K562 (cell line): ENCODE results near the gene NDUFAF3. TPM values are rescaled to one million over a fixed set of nuclear protein-coding genes. Genes with fewer than 3 reads are reported as not detected.

ENCODE experiments used
- ATAC-seq: fragments of 200-7000 bp; cut with Tn5 transposase; 3 replicates; pipeline ENCODE4 v1.9.1; 2020; ENCODE audit warnings: moderate library complexity
- BruUV-seq: library from RNA; stranded (reverse); fragments of 400-500 nt; replicated peaks from 2 replicates; lab custom pipeline; 2021; lab: Mats Ljungman, UMichigan
- CTCF ChIA-PET: fragments of 300-600 bp; formaldehyde crosslinking; extraction: SDS; loops from one replicate; lab custom pipeline; 2021; ENCODE audit warnings: low intra/inter-chr PET ratio; lab: Yijun Ruan, JAX
- POLR2A ChIA-PET: fragments of 300-600, 350-650 bp; sonication (Branson Sonifier 250); formaldehyde crosslinking; extraction: SDS; loops from one replicate; lab custom pipeline; 2021; ENCODE audit warnings: antibody characterized with exemption, inconsistent platforms; lab: Yijun Ruan, JAX
- DNase-seq, 4 experiments: peaks; one replicate each; pipeline versions ENCODE4 v3.0.0 to v3.0.0-alpha.2; 2011 to 2018; ENCODE audit warnings: low spot score in 3 of 4, mixed read lengths in 3 of 4; ENCODE audit errors: extremely low read depth in 1 of 4
- FAIRE-seq: peaks from 2 replicates; lab custom pipeline; 2011; peaks lifted over from hg19 to GRCh38; lab: Jason Lieb, UNC
- H2AFZ ChIP-seq: 2 replicates; pipeline ENCODE4 v1.6.0; 2011; ENCODE audit warnings: low read depth, low read length, control low read depth, inconsistent platforms
- H3K27ac ChIP-seq: fragments of 200-600 bp; 3 replicates; pipeline ENCODE4 v1.8.0; 2011; ENCODE audit warnings: low read depth, mild to moderate bottlenecking, control low read depth, inconsistent platforms, low read length, moderate library complexity, mixed read lengths; ENCODE audit errors: extremely low read depth
- H3K27me3 ChIP-seq, 2 experiments: fragments of 300-600 bp in 1 of 2; 2 replicates in 1 of 2; 3 replicates in 1 of 2; pipeline versions ENCODE4 v1.6.0 to v1.8.0; 2011; ENCODE audit warnings: inconsistent platforms in 2 of 2, low read length in 2 of 2, mild to moderate bottlenecking in 1 of 2, mixed read lengths in 1 of 2, moderate library complexity in 1 of 2; ENCODE audit not compliant: control insufficient read depth in 2 of 2, insufficient read depth in 2 of 2
- H3K36me3 ChIP-seq: fragments of 300-600 bp; 3 replicates; pipeline ENCODE4 v1.8.0; 2011; ENCODE audit warnings: mild to moderate bottlenecking, low read length, inconsistent platforms; ENCODE audit not compliant: control insufficient read depth, insufficient read depth
- H3K4me1 ChIP-seq, 2 experiments: fragments of 200-600 bp in 1 of 2; replicated peaks in 1 of 2; 2 replicates in 1 of 2; 3 replicates in 1 of 2; pipeline versions ENCODE4 v1.5.1 to v1.8.0; 2011; ENCODE audit warnings: inconsistent platforms in 2 of 2, low read length in 2 of 2, mild to moderate bottlenecking in 1 of 2, mixed read lengths in 1 of 2, moderate library complexity in 1 of 2; ENCODE audit not compliant: control insufficient read depth in 2 of 2, insufficient read depth in 2 of 2
- H3K4me2 ChIP-seq: 2 replicates; pipeline ENCODE4 v1.6.1; 2011; ENCODE audit warnings: low read length, control low read depth, inconsistent platforms, mixed read lengths; ENCODE audit not compliant: insufficient read depth
- H3K4me3 ChIP-seq: fragments of 200-600 bp; sonication (generic), shearing (Covaris generic); 2 replicates; pipeline ENCODE4 v1.5.1; 2016; ENCODE audit warnings: control low read depth, inconsistent platforms
- H3K79me2 ChIP-seq: fragments of 200-600 bp; 3 replicates; pipeline ENCODE4 v1.8.0; 2011; ENCODE audit warnings: low read length, inconsistent platforms; ENCODE audit not compliant: control insufficient read depth, insufficient read depth
- H3K9ac ChIP-seq, 2 experiments: 2 replicates each; pipeline versions ENCODE4 v1.6.0 to v1.6.1; 2011; ENCODE audit warnings: low read depth in 2 of 2, low read length in 2 of 2, control low read depth in 1 of 2, inconsistent platforms in 1 of 2, mild to moderate bottlenecking in 1 of 2, mixed read lengths in 1 of 2; ENCODE audit not compliant: insufficient read depth in 1 of 2
- H3K9me1 ChIP-seq: one replicate; pipeline ENCODE4 v1.6.0; 2011; ENCODE audit warnings: inconsistent platforms, mild to moderate bottlenecking, low read length, moderate library complexity; ENCODE audit not compliant: control insufficient read depth, insufficient read depth
- H3K9me3 ChIP-seq: replicated peaks from 2 replicates; pipeline ENCODE4 v1.5.1; 2011; ENCODE audit warnings: low read depth, low read length, inconsistent platforms; ENCODE audit not compliant: control insufficient read depth, insufficient read depth
- H4K20me1 ChIP-seq: replicated peaks from 2 replicates; pipeline ENCODE4 v1.6.1; 2011; ENCODE audit warnings: low read length, inconsistent platforms, mixed read lengths; ENCODE audit not compliant: control insufficient read depth, insufficient read depth
- ASH1L ChIP-seq: fragments of 450-650 bp; IDR thresholded peaks from 2 replicates; pipeline ENCODE4 v1.6.1; 2018; ENCODE audit warnings: borderline replicate concordance, mild to moderate bottlenecking, low read depth; ENCODE audit not compliant: partially characterized antibody
- CTCF ChIP-seq, 3 experiments: IDR thresholded peaks in 2 of 3; conservative IDR thresholded peaks in 1 of 3; 2 replicates each; pipeline ENCODE4 v1.5.1; 2011 to 2012; ENCODE audit warnings: low read length in 3 of 3, mild to moderate bottlenecking in 3 of 3, control low read depth in 2 of 3, improper control_type of control experiment in 1 of 3, inconsistent platforms in 1 of 3, low read depth in 1 of 3, mixed read lengths in 1 of 3, moderate library complexity in 1 of 3; ENCODE audit not compliant: insufficient read depth in 2 of 3
- ESRRA ChIP-seq: fragments of 450-650 bp; IDR thresholded peaks from 2 replicates; pipeline ENCODE4 v1.6.1; 2014; ENCODE audit warnings: low read depth, mild to moderate bottlenecking, moderate library complexity, borderline replicate concordance
- SIN3B ChIP-seq: fragments of 450-650 bp; IDR thresholded peaks from 2 replicates; pipeline ENCODE4 v1.6.1; 2017; ENCODE audit warnings: low read depth, mild to moderate bottlenecking, moderate library complexity
- TAF15 ChIP-seq: fragments of 200-400 bp; formaldehyde crosslinking; IDR thresholded peaks from 2 replicates; pipeline ENCODE4 v1.6.1; 2017; ENCODE audit warnings: mild to moderate bottlenecking, low read depth, low read length, moderate library complexity
- USF1 ChIP-seq: sonication (generic); formaldehyde crosslinking; IDR thresholded peaks from 2 replicates; pipeline ENCODE4 v1.9.0; 2022; ENCODE audit warnings: mild to moderate bottlenecking, missing genetic modification reagents
- ZNF121 ChIP-seq: sonication (generic); formaldehyde crosslinking; conservative IDR thresholded peaks from 2 replicates; pipeline ENCODE4 v1.8.0; 2022; ENCODE audit warnings: missing genetic modification reagents
- WGBS: fragments of 100-300 bp; shearing (Covaris generic); methylation state at CpG from one replicate; pipeline ENCODE4 v1.1.6; 2016; ENCODE audit warnings: low coverage, mixed read lengths; ENCODE audit not compliant: insufficient coverage; ENCODE audit errors: missing lambda C conversion rate; 5-methylcytosine and 5-hydroxymethylcytosine counted together
- in situ Hi-C: fragments of 300-500 bp; cut with MboI; formaldehyde crosslinking; loops from 4 replicates; pipeline ENCODE4 v1.15.0; 2018; ENCODE audit warnings: inconsistent platforms, mixed read lengths
- intact Hi-C: fragments of 100-400 bp; cut with micrococcal nuclease; formaldehyde crosslinking; loops from 2 replicates; pipeline ENCODE4 v1.14.2; 2022
- polyA plus RNA-seq, 8 experiments: library from polyadenylated mRNA; depleted of rRNA in 4 of 8; stranded (reverse) in 5 of 8; unstranded in 3 of 8; fragments of >200 nt; fragmentation: Nextera tagmentation in 2 of 8; fragmentation: Illumina TruSeq in 1 of 8; extraction: Ambion mirVana in 2 of 8; extraction: Trizol in 1 of 8; gene quantifications; 2 replicates each; pipeline versions ENCODE4 v1.2.1 to v1.2.3, GENCODE V29; 2011 to 2014; ENCODE audit warnings: inconsistent platforms in 1 of 8, missing spikeins in 1 of 8
- total RNA-seq, 7 experiments: library from RNA; depleted of rRNA in 6 of 7; stranded (reverse); fragments of >200 nt in 6 of 7; fragmentation: Illumina TruSeq in 2 of 7; extraction: Trizol in 2 of 7; gene quantifications; 2 replicates each; pipeline versions ENCODE4 v1.2.1 to v1.2.3, GENCODE V29; 2011 to 2021; ENCODE audit warnings: low replicate concordance in 1 of 7
- TF ChIP-seq, protein P1 (sequence below): fragments of 250-450 bp; sonication (Bioruptor Pico); IDR thresholded peaks from 2 replicates; pipeline ENCODE4 v1.8.0; 2022; ENCODE audit warnings: inconsistent platforms, mild to moderate bottlenecking, moderate library complexity, borderline replicate concordance

Gene NDUFAF3
- total and polyA plus RNA-seq, 9 of the 15 experiments (the other 6 are each of a cell fraction or from before 2014, with no cell fraction given) = 17.0 to 127 (median 36.3) TPM

DNA sequence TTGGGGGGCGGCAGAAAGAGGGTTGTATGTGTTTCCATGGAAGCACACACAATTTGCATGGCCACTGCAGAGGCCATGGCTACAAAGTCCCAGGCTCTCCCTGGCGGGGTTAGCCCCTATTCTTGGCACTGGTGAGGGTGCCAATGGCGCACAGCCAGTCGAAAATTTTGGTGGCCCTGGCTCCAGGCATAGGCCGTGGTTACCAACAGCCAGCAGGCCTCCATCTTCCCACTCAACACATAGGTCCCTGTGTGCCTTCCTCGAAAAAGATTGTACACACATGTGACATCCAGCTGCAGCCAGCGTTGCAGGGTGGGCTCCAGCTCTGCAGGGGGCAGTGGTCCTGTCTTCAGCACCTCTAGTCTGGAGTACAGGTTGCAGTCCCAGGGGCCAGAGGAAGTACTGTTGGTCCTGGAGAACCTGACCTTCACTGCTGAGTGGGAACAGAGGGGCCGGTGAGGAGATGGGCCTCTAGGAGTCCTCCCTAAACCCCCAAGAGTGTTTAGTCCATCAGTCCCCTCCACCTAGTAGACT lies 24.8 kb upstream of the NDUFAF3 start:
- Histone ChIP-seq H3K27me3 (no peaks in the 10 kb centered on the region), H3K4me3 (no peak overlapping the region), H3K27ac (no peak overlapping the region), H3K4me1 (peaks cover 0 to 10% of the 10 kb centered on the region in 2 experiments; a peak in 2 of 5 replicates), H3K79me2 (no peaks in the 10 kb centered on the region), H4K20me1 (no peaks in the 10 kb centered on the region), H3K36me3 (no peaks in the 10 kb centered on the region), H3K9ac (peak overlapping the region in 1 of 2 experiments; percentile 40; a peak in 1 of 4 replicates), H3K9me1 (no peaks in the 10 kb centered on the region), H3K4me2 (no peak overlapping the region), H3K9me3 (no peaks in the 10 kb centered on the region), H2AFZ (no peak overlapping the region)
- DNase-seq (peak in 1 of 4 experiments; percentile 20), FAIRE-seq (no peak), ATAC-seq (peak; percentile 77)
- in situ Hi-C loops = no loop called here
- no TSS peak for BruUV-seq
- WGBS = 38% methylated on average over 7 of the region's 8 CpGs
- CTCF ChIA-PET = no interaction called here
- POLR2A ChIA-PET = interaction anchor here (0.6 to 1.5 kb wide), 3 partner anchors 9 to 30 kb away, joined by 3 to 5 read pairs (median 5); partner anchors contain the start of gene WDR6
- no peak for TF ChIP-seq USF1 (CRISPR knock-in tag)
- TF ChIP-seq CTCF (IDR thresholded peaks at IDR 0.05 in 2 of 3, conservative IDR thresholded peaks at IDR 0.05 in 1 of 3; ENCODE audit: insufficient read depth in 2 of 3, low read depth in 1 of 3, low read length in 3 of 3) = peak in 2 of 3 experiments; percentile 20 to 40; a peak in 2 of 6 replicates
- no peak for TF ChIP-seq ESRRA
- TF ChIP-seq TAF15 = no peak
- TF ChIP-seq, protein P1, sequence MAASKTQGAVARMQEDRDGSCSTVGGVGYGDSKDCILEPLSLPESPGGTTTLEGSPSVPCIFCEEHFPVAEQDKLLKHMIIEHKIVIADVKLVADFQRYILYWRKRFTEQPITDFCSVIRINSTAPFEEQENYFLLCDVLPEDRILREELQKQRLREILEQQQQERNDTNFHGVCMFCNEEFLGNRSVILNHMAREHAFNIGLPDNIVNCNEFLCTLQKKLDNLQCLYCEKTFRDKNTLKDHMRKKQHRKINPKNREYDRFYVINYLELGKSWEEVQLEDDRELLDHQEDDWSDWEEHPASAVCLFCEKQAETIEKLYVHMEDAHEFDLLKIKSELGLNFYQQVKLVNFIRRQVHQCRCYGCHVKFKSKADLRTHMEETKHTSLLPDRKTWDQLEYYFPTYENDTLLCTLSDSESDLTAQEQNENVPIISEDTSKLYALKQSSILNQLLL = no peak
- TF ChIP-seq ASH1L = no peak
- TF ChIP-seq ZNF121 (CRISPR knock-in tag) = no peak
- TF ChIP-seq SIN3B = no peak
- intact Hi-C loops = no loop called here
